SK-N-SH (cell line): Measurements from ENCODE around the gene CNGA2. TPM values are rescaled to one million over a fixed set of nuclear protein-coding genes. Genes with fewer than 3 reads are reported as not detected.

Source experiments
- CTCF ChIA-PET: fragments of 300-600, 350-600 bp; formaldehyde crosslinking; extraction: SDS; loops from one replicate; lab custom pipeline; 2021; lab: Yijun Ruan, JAX
- POLR2A ChIA-PET: fragments of 350-600 bp; sonication (Branson Sonifier 250); formaldehyde crosslinking; extraction: SDS; loops from one replicate; lab custom pipeline; 2020; ENCODE audit warnings: antibody characterized with exemption, inconsistent platforms; lab: Yijun Ruan, JAX
- DNase-seq: peaks from one replicate; pipeline ENCODE4 v3.0.0; 2012
- H2AFZ ChIP-seq: fragments of 200-600 bp; sonication (generic); 2 replicates; pipeline ENCODE4 v1.8.1; 2016; ENCODE audit warnings: antibody characterized with exemption, mild to moderate bottlenecking, low read depth
- H3F3A ChIP-seq: fragments of 200-600 bp; sonication (generic); replicated peaks from 2 replicates; pipeline ENCODE3; 2016; ENCODE audit warnings: antibody characterized with exemption, mild to moderate bottlenecking; ENCODE audit not compliant: insufficient read depth
- H3K27ac ChIP-seq, 2 experiments: fragments of 200-500 bp in 1 of 2; fragments of 200-600 bp in 1 of 2; sonication (Bioruptor generic) in 1 of 2; sonication (generic), shearing (Covaris generic) in 1 of 2; 2 replicates each; pipeline versions ENCODE4 v1.5.1 to v1.6.1; 2014 to 2016; ENCODE audit warnings: low read depth in 2 of 2, inconsistent platforms in 1 of 2, low read length in 1 of 2, mild to moderate bottlenecking in 1 of 2, mixed read lengths in 1 of 2
- H3K27me3 ChIP-seq: fragments of 200-600 bp; sonication (generic), shearing (Covaris generic); 2 replicates; pipeline ENCODE4 v1.6.1; 2016; ENCODE audit warnings: mixed run types; ENCODE audit not compliant: insufficient read depth
- H3K36me3 ChIP-seq, 2 experiments: fragments of 200-500 bp in 1 of 2; fragments of 200-600 bp in 1 of 2; sonication (Bioruptor generic) in 1 of 2; sonication (generic) in 1 of 2; replicated peaks in 1 of 2; 2 replicates each; pipeline versions ENCODE3 to v1.5.1; 2014 to 2016; ENCODE audit warnings: low read length in 1 of 2, mild to moderate bottlenecking in 1 of 2; ENCODE audit not compliant: insufficient read depth in 2 of 2, control insufficient read depth in 1 of 2
- H3K4me1 ChIP-seq, 2 experiments: fragments of 200-500 bp in 1 of 2; fragments of 200-600 bp in 1 of 2; sonication (Bioruptor generic) in 1 of 2; sonication (generic), shearing (Covaris generic) in 1 of 2; 2 replicates each; pipeline versions ENCODE4 v1.5.1 to v1.6.1; 2014 to 2016; ENCODE audit warnings: low read depth in 1 of 2, low read length in 1 of 2, mixed run types in 1 of 2; ENCODE audit not compliant: insufficient read depth in 2 of 2, control insufficient read depth in 1 of 2
- H3K4me2 ChIP-seq: fragments of 200-600 bp; sonication (generic), shearing (Covaris generic); 2 replicates; pipeline ENCODE4 v1.6.1; 2017; ENCODE audit warnings: mixed run types
- H3K4me3 ChIP-seq, 2 experiments: fragments of 200-500 bp in 1 of 2; fragments of 200-600 bp in 1 of 2; sonication (Bioruptor generic) in 1 of 2; sonication (generic), shearing (Covaris generic) in 1 of 2; 2 replicates each; pipeline versions ENCODE4 v1.5.1 to v1.8.1; 2014 to 2016; ENCODE audit warnings: low read depth in 2 of 2, inconsistent platforms in 1 of 2, low read length in 1 of 2, mild to moderate bottlenecking in 1 of 2, mixed read lengths in 1 of 2, moderate library complexity in 1 of 2
- H3K79me2 ChIP-seq: fragments of 200-600 bp; sonication (generic); 2 replicates; pipeline ENCODE4 v1.8.1; 2017; ENCODE audit warnings: mild to moderate bottlenecking; ENCODE audit not compliant: insufficient read depth
- H3K9ac ChIP-seq: fragments of 200-600 bp; sonication (generic); 2 replicates; pipeline ENCODE4 v1.6.1; 2017; ENCODE audit warnings: mixed run types
- H3K9me2 ChIP-seq: fragments of 200-600 bp; sonication (generic); 2 replicates; pipeline ENCODE4 v1.6.1; 2017; ENCODE audit warnings: mixed run types
- H3K9me3 ChIP-seq: fragments of 200-600 bp; sonication (generic); 2 replicates; pipeline ENCODE4 v1.6.1; 2017; ENCODE audit warnings: mixed run types, mild to moderate bottlenecking, moderate library complexity
- H4K20me1 ChIP-seq: fragments of 200-600 bp; sonication (generic); 2 replicates; pipeline ENCODE4 v1.6.1; 2017; ENCODE audit warnings: mild to moderate bottlenecking, mixed run types; ENCODE audit not compliant: insufficient read depth
- FOXM1 ChIP-seq: IDR thresholded peaks from 2 replicates; pipeline ENCODE4 v1.4.0; 2012; ENCODE audit warnings: low read depth, mild to moderate bottlenecking
- GATA2 ChIP-seq: sonication (generic); formaldehyde crosslinking; IDR thresholded peaks from 2 replicates; pipeline ENCODE4 v1.5.0; 2020; ENCODE audit warnings: mild to moderate bottlenecking, missing genetic modification reagents
- JUND ChIP-seq: IDR thresholded peaks from 2 replicates; pipeline ENCODE4 v1.4.0; 2012
- MXI1 ChIP-seq: IDR thresholded peaks from 2 replicates; pipeline ENCODE4 v1.6.1; 2012; ENCODE audit warnings: mild to moderate bottlenecking, low read depth, low read length, improper control_type of control experiment
- NFIC ChIP-seq: IDR thresholded peaks from 2 replicates; pipeline ENCODE4 v1.4.0; 2012; ENCODE audit warnings: borderline replicate concordance
- NRF1 ChIP-seq: IDR thresholded peaks from 2 replicates; pipeline ENCODE4 v1.6.1; 2012; ENCODE audit warnings: low read depth, mild to moderate bottlenecking, low read length
- RAD21 ChIP-seq: IDR thresholded peaks from 2 replicates; pipeline ENCODE4 v1.6.1; 2012; ENCODE audit warnings: mild to moderate bottlenecking, low read length
- RFX5 ChIP-seq: IDR thresholded peaks from 2 replicates; pipeline ENCODE4 v1.6.1; 2012; ENCODE audit warnings: mild to moderate bottlenecking, improper control_type of control experiment, low read length
- SMC3 ChIP-seq: IDR thresholded peaks from 2 replicates; pipeline ENCODE4 v1.6.1; 2012; ENCODE audit warnings: low read depth, low read length, improper control_type of control experiment
- TAF1 ChIP-seq: IDR thresholded peaks from 2 replicates; pipeline ENCODE4 v1.6.1; 2012; ENCODE audit warnings: low read depth, mild to moderate bottlenecking, low read length, moderate library complexity, borderline replicate concordance
- TCF12 ChIP-seq: IDR thresholded peaks from 2 replicates; pipeline ENCODE4 v1.4.0; 2012
- USF1 ChIP-seq: IDR thresholded peaks from 2 replicates; pipeline ENCODE4 v1.4.0; 2012; ENCODE audit warnings: low read depth, borderline replicate concordance
- WGBS: methylation state at CpG from one replicate; pipeline ENCODE4 v1.1.6; 2017; ENCODE audit warnings: low lambda C conversion rate; 5-methylcytosine and 5-hydroxymethylcytosine counted together
- polyA plus RNA-seq, 3 experiments: library from polyadenylated mRNA; depleted of rRNA; stranded (reverse); fragments of >200 nt; gene quantifications; 2 replicates each; pipeline ENCODE4 v1.2.3, GENCODE V29; 2012
- TF ChIP-seq, protein P1 (sequence below): IDR thresholded peaks from 2 replicates; pipeline ENCODE4 v1.4.0; 2012; ENCODE audit warnings: low read depth, borderline replicate concordance
- TF ChIP-seq, protein P2 (sequence below): fragments of 200-600 bp; sonication (generic); IDR thresholded peaks from 2 replicates; pipeline ENCODE4 v1.6.1; 2017; ENCODE audit warnings: antibody characterized with exemption, mild to moderate bottlenecking, moderate library complexity
- TF ChIP-seq, protein P3 (sequence below): fragments of 150-350 bp; IDR thresholded peaks from 2 replicates; pipeline ENCODE4 v1.6.1; 2017; ENCODE audit warnings: antibody characterized with exemption, low read length, low read depth, borderline replicate concordance

The CNGA2 gene
- polyA plus RNA-seq, 1 of the 3 experiments (the other 2 are of a cell fraction) = not detected

DNA sequence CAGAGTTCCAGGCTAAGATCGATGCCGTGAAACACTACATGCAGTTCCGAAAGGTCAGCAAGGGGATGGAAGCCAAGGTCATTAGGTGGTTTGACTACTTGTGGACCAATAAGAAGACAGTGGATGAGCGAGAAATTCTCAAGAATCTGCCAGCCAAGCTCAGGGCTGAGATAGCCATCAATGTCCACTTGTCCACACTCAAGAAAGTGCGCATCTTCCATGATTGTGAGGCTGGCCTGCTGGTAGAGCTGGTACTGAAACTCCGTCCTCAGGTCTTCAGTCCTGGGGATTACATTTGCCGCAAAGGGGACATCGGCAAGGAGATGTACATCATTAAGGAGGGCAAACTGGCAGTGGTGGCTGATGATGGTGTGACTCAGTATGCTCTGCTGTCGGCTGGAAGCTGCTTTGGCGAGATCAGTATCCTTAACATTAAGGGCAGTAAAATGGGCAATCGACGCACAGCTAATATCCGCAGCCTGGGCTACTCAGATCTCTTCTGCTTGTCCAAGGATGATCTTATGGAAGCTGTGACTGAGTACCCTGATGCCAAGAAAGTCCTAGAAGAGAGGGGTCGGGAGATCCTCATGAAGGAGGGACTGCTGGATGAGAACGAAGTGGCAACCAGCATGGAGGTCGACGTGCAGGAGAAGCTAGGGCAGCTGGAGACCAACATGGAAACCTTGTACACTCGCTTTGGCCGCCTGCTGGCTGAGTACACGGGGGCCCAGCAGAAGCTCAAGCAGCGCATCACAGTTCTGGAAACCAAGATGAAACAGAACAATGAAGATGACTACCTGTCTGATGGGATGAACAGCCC, 9.3 kb downstream of the CNGA2 start:
- H3K9me2 ChIP-seq = no peaks in the 10 kb centered on the region
- H3F3A ChIP-seq = no peaks in the 10 kb centered on the region
- no peaks in the 10 kb centered on the region for H4K20me1 ChIP-seq
- ChIA-PET CTCF (interaction anchor here (1.2 to 1.6 kb wide), 2 partner anchors 10 to 889 kb away, joined by 4 to 7 read pairs; no protein-coding TSS in a partner anchor), POLR2A (no interaction called here)
- no peaks in the 10 kb centered on the region for H3K4me1 ChIP-seq
- no peak overlapping the region for H3K9ac ChIP-seq
- no peaks in the 10 kb centered on the region for H3K36me3 ChIP-seq
- WGBS = 29% methylated on average over 19 of the region's 21 CpGs
- H2AFZ ChIP-seq = no peak overlapping the region
- H3K27ac ChIP-seq = no peak overlapping the region
- H3K9me3 ChIP-seq = no peaks in the 10 kb centered on the region
- no peak overlapping the region for H3K4me3 ChIP-seq
- H3K4me2 ChIP-seq = no peak overlapping the region
- no peak for DNase-seq
- H3K79me2 ChIP-seq = no peaks in the 10 kb centered on the region
- peaks cover 22% of the 10 kb centered on the region; the same call in 1 of the 2 replicates for H3K27me3 ChIP-seq
- TF ChIP-seq, protein P1, sequence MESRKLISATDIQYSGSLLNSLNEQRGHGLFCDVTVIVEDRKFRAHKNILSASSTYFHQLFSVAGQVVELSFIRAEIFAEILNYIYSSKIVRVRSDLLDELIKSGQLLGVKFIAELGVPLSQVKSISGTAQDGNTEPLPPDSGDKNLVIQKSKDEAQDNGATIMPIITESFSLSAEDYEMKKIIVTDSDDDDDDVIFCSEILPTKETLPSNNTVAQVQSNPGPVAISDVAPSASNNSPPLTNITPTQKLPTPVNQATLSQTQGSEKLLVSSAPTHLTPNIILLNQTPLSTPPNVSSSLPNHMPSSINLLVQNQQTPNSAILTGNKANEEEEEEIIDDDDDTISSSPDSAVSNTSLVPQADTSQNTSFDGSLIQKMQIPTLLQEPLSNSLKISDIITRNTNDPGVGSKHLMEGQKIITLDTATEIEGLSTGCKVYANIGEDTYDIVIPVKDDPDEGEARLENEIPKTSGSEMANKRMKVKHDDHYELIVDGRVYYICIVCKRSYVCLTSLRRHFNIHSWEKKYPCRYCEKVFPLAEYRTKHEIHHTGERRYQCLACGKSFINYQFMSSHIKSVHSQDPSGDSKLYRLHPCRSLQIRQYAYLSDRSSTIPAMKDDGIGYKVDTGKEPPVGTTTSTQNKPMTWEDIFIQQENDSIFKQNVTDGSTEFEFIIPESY = no peak
- TF ChIP-seq GATA2 (CRISPR knock-in tag) (no peak), RAD21 (no peak), SMC3 (no peak), FOXM1 (no peak), RFX5 (no peak), TCF12 (no peak), TAF1 (no peak), NFIC (no peak), USF1 (no peak), JUND (no peak), MXI1 (no peak), NRF1 (no peak)
- TF ChIP-seq, protein P2, sequence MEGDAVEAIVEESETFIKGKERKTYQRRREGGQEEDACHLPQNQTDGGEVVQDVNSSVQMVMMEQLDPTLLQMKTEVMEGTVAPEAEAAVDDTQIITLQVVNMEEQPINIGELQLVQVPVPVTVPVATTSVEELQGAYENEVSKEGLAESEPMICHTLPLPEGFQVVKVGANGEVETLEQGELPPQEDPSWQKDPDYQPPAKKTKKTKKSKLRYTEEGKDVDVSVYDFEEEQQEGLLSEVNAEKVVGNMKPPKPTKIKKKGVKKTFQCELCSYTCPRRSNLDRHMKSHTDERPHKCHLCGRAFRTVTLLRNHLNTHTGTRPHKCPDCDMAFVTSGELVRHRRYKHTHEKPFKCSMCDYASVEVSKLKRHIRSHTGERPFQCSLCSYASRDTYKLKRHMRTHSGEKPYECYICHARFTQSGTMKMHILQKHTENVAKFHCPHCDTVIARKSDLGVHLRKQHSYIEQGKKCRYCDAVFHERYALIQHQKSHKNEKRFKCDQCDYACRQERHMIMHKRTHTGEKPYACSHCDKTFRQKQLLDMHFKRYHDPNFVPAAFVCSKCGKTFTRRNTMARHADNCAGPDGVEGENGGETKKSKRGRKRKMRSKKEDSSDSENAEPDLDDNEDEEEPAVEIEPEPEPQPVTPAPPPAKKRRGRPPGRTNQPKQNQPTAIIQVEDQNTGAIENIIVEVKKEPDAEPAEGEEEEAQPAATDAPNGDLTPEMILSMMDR = no peak
- TF ChIP-seq, protein P3, sequence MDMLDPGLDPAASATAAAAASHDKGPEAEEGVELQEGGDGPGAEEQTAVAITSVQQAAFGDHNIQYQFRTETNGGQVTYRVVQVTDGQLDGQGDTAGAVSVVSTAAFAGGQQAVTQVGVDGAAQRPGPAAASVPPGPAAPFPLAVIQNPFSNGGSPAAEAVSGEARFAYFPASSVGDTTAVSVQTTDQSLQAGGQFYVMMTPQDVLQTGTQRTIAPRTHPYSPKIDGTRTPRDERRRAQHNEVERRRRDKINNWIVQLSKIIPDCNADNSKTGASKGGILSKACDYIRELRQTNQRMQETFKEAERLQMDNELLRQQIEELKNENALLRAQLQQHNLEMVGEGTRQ = no peak
